ENCODE results near the gene KIF27.
A peak's percentile ranks its signal among the peaks of the same experiment; 100 is the strongest.

KIF27 gene

DNA sequence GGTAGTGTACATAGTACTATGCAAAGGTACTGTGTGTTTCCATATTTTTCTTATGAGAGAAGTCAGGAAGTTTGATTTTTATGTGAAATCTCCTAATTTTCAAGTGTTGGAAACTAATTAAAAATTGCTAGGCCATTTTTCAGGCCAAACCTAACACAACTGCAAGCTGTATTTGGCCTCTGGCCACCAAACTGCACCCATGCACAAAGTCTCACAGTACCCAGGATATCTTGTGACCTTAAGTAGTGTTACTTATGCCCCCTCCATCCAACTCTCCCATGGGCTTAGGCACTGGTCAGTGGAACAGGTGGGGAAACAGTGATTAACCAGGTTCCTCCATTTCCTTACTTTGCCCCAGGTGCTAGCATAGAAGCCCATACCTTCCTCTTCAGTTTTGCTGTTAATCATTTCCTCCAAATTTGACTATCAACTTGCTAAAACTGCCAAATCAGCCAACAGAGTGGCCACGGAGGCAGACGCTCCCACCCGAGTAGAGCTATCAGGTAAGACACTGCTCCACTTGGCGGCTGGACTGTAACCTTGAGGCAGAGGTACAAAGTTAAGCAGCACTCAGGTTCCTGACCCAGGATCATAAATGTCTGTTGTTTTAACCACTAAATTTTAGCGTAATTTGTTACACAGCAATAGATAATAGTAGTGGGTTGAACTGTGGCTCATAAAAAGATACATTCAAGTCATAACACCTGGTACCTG lies 19.5 kb upstream of the KIF27 start:
- DNase-seq (ENCODE audit: low spot score) = no peak
- TF ChIP-seq, protein P1, sequence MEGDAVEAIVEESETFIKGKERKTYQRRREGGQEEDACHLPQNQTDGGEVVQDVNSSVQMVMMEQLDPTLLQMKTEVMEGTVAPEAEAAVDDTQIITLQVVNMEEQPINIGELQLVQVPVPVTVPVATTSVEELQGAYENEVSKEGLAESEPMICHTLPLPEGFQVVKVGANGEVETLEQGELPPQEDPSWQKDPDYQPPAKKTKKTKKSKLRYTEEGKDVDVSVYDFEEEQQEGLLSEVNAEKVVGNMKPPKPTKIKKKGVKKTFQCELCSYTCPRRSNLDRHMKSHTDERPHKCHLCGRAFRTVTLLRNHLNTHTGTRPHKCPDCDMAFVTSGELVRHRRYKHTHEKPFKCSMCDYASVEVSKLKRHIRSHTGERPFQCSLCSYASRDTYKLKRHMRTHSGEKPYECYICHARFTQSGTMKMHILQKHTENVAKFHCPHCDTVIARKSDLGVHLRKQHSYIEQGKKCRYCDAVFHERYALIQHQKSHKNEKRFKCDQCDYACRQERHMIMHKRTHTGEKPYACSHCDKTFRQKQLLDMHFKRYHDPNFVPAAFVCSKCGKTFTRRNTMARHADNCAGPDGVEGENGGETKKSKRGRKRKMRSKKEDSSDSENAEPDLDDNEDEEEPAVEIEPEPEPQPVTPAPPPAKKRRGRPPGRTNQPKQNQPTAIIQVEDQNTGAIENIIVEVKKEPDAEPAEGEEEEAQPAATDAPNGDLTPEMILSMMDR (IDR thresholded peaks at IDR 0.05; ENCODE audit: borderline replicate concordance, control extremely low read depth, extremely low read depth, insufficient read depth, missing control alignments) = no peak
- in situ Hi-C loops (cut with MboI; ENCODE audit: low sequenced_read_pairs, unreplicated experiment) = no loop called here

DNA sequence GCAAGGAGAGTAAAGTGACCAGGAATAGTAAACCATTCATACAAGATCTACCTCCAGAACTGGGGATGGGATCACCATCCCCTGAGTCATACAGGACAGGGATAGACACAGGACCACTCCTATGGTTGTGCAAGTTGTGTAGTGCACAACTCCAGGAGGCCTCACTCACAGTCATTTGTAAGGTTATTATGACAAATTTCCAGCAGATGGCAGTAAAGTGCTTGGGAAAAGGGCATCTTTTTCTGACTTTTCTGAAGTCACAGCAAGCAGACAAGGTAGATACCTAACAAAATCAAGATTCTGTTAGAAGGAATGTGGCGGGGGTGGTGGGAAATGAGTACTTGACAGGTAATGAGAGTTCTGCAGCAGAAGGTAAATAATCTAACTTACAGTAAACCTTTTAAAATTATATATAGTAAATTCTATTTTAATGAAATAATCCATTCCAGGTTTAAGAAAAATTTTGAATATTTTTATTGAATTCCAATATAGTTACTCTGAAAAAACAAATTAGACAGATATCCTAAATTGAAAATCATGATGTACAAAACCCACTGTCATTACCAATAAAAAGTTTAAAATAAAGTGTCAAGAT lies 16.7 kb upstream of the KIF27 start:
- TF ChIP-seq, protein P1 (IDR thresholded peaks at IDR 0.05; ENCODE audit: borderline replicate concordance, control extremely low read depth, extremely low read depth, insufficient read depth, missing control alignments) = peak; percentile 54
- in situ Hi-C loops (cut with MboI; ENCODE audit: low sequenced_read_pairs, unreplicated experiment) = loop anchor here (10.0 kb wide), 2 partner anchors 237 to 327 kb away; no protein-coding TSS in a partner anchor
- DNase-seq (ENCODE audit: low spot score) = peak; percentile 57

DNA sequence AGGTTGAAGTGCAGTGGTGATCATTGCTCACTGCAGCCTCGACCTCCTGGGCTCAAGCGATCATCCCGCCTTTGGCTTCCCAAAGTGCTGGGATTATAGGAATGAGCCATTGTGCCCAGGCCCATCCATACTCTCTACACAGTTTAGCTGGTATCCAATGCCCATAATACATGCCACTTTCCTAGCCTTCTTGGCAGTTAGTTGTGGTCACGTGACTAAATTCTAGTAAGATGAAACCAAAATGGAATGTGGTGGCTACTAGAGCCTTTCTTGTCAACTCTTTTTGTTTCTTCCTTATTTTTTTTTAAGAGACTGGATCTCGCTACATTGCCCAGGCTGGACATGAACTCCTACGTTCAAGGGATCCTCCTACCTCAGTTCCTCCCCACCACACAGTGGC lies 15.3 kb upstream of the KIF27 start:
- no peak for DNase-seq (ENCODE audit: low spot score)
- in situ Hi-C loops (cut with MboI; ENCODE audit: low sequenced_read_pairs, unreplicated experiment) = loop anchor here (10.0 kb wide), 2 partner anchors 238 to 328 kb away; no protein-coding TSS in a partner anchor
- TF ChIP-seq, protein P1 (IDR thresholded peaks at IDR 0.05; ENCODE audit: borderline replicate concordance, control extremely low read depth, extremely low read depth, insufficient read depth, missing control alignments) = no peak

DNA sequence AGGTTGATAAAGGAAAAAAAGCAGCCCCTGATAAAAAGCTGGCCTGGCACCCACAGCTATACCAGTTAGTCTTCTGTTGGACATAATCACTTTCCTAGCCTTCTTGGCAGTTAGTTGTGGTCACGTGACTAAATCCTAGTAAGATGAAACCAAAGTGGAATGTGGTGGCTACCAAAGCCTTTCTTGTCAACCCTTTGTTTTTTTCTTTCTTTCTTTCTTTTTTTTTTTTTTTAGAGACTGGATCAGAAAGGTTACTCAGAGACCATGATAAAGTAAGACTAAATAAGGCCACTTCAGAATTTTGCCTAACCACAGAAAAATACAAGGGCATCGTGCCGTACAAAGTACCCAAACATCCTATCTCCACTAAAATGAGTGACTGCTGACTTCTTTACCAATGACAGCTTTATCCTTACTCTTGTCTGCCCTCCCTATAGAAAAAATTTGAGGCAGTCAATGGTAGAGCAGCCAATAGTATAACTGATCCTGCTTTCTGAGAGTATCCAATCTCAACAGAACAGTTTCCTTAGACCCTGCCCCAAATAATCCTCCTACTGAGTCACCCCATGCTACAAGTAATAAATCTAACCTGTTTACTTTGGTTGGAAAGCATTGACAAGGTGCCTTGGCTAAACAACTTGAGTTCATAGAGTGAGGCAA lies 14.2 kb upstream of the KIF27 start:
- in situ Hi-C loops (cut with MboI; ENCODE audit: low sequenced_read_pairs, unreplicated experiment) = loop anchor here (10.0 kb wide), 2 partner anchors 239 to 329 kb away; no protein-coding TSS in a partner anchor
- TF ChIP-seq, protein P1 (IDR thresholded peaks at IDR 0.05; ENCODE audit: borderline replicate concordance, control extremely low read depth, extremely low read depth, insufficient read depth, missing control alignments) = no peak

DNA sequence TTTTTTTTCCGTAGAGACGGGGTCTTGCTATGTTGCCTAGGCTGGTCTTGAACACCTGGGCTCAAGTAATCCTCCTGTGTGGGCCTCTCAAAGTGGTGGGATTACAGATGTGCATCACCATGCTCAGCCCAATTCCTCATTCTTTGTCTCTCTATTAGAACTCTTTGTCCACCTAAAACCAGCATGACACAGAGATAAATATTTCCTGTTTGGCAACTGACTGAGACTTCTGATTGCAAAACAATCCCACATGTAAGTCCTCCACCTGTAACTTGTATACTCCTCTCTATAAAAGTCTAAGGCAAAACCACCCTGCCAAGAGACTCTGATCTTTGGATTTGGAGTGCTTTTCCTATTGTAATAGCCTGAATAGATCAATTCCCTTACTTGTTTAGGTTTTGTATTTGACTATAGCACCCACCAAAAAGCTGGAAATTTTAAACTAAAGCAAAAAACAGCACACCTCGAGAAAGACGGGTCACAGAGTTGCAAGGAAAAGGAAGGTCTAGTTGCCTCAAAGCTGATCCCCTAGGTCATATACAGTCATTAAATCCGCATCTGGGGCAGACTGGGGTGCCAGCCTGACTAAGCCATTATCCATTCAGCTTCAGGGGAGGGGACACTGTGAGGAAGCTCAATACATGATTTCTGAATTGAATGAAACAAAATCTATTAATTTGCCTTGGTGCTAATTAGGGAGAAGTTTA lies 13.5 kb upstream of the KIF27 start:
- DNase-seq (ENCODE audit: low spot score) = no peak
- TF ChIP-seq, protein P1 (IDR thresholded peaks at IDR 0.05; ENCODE audit: borderline replicate concordance, control extremely low read depth, extremely low read depth, insufficient read depth, missing control alignments) = no peak
- in situ Hi-C loops (cut with MboI; ENCODE audit: low sequenced_read_pairs, unreplicated experiment) = loop anchor here (10.0 kb wide), 2 partner anchors 240 to 330 kb away; no protein-coding TSS in a partner anchor

More for the DNA sequence above, 14.2 kb upstream of the KIF27 start:
- no peak for DNase-seq (ENCODE audit: low spot score)

DNA sequence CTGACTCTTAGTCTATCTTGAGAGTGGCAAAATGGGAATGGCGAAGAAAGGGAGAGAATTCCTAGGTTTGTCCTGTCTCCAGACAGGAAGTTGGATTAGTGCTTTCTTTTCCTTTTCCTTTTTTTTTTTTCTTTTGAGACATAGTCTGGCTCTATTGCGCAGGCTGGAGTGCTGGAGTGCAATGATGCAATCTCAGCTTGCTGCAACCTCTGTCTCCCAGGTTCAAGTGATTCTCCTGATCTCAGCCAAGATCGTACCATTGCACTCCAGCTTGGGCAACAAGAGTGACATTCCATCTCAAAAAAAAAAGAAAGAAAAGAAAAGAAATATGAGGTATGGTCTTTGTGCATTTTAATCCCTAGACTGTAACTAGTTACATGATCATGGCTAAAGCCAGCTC lies 12.6 kb upstream of the KIF27 start:
- in situ Hi-C loops (cut with MboI; ENCODE audit: low sequenced_read_pairs, unreplicated experiment) = loop anchor here (10.0 kb wide), 2 partner anchors 241 to 331 kb away; no protein-coding TSS in a partner anchor
- TF ChIP-seq, protein P1 (IDR thresholded peaks at IDR 0.05; ENCODE audit: borderline replicate concordance, control extremely low read depth, extremely low read depth, insufficient read depth, missing control alignments) = no peak
- no peak for DNase-seq (ENCODE audit: low spot score)
